Bronchial epithelial cell (primary cell): ENCODE measurements around the gene THRSP. TPM values are rescaled to one million over a fixed set of nuclear protein-coding genes. Genes with fewer than 3 reads are reported as not detected.
"Not testable (repeated sequence)": the region's sequence is repeated elsewhere in the genome, so short reads cannot be mapped to it uniquely, and the experiment has no call there.

Source experiments
- DNase-seq: peaks from one replicate; pipeline ENCODE4 v3.0.0-alpha.2; 2010; ENCODE audit warnings: low read depth
- FAIRE-seq: peaks from 2 replicates; lab custom pipeline; 2011; peaks lifted over from hg19 to GRCh38; lab: Jason Lieb, UNC
- H3K27me3 ChIP-seq: 2 replicates; pipeline ENCODE4 v1.5.1; 2011; ENCODE audit warnings: low read length; ENCODE audit not compliant: control insufficient read depth, insufficient read depth
- H3K36me3 ChIP-seq: 2 replicates; pipeline ENCODE4 v1.5.1; 2011; ENCODE audit warnings: low read length; ENCODE audit not compliant: control insufficient read depth, insufficient read depth
- H3K4me3 ChIP-seq: 2 replicates; pipeline ENCODE4 v1.5.1; 2011; ENCODE audit warnings: mild to moderate bottlenecking, low read depth, low read length, control low read depth
- CTCF ChIP-seq: IDR thresholded peaks from 2 replicates; pipeline ENCODE4 v1.5.1; 2011; ENCODE audit warnings: mild to moderate bottlenecking, moderate library complexity, low read length, control low read depth, inconsistent platforms; ENCODE audit not compliant: insufficient read depth, severe bottlenecking
- total RNA-seq: library from RNA; depleted of rRNA; stranded (reverse); fragments of >200 nt; gene quantifications from 2 replicates; pipeline ENCODE4 v1.2.1, GENCODE V29; 2014

The THRSP gene
- total RNA-seq, 1 donor from 2014 or later: not detected

- Histone ChIP-seq H3K27me3 (no peaks in the 10 kb centered on the region), H3K4me3 (no peak overlapping the region), H3K36me3 (peaks cover 3% of the 10 kb centered on the region)
- no peak for TF ChIP-seq CTCF
- FAIRE-seq (no peak), DNase-seq (no peak)
Measured at GRCh38 chr11:78076733-78077403, 13.2 kb downstream of the THRSP start.

GRCh38 chr11:78077592-78077991 is 13.9 kb downstream of the THRSP start:
- H3K4me3 ChIP-seq, H3K36me3 ChIP-seq, DNase-seq, H3K27me3 ChIP-seq, FAIRE-seq: not testable (repeated sequence)

DNA sequence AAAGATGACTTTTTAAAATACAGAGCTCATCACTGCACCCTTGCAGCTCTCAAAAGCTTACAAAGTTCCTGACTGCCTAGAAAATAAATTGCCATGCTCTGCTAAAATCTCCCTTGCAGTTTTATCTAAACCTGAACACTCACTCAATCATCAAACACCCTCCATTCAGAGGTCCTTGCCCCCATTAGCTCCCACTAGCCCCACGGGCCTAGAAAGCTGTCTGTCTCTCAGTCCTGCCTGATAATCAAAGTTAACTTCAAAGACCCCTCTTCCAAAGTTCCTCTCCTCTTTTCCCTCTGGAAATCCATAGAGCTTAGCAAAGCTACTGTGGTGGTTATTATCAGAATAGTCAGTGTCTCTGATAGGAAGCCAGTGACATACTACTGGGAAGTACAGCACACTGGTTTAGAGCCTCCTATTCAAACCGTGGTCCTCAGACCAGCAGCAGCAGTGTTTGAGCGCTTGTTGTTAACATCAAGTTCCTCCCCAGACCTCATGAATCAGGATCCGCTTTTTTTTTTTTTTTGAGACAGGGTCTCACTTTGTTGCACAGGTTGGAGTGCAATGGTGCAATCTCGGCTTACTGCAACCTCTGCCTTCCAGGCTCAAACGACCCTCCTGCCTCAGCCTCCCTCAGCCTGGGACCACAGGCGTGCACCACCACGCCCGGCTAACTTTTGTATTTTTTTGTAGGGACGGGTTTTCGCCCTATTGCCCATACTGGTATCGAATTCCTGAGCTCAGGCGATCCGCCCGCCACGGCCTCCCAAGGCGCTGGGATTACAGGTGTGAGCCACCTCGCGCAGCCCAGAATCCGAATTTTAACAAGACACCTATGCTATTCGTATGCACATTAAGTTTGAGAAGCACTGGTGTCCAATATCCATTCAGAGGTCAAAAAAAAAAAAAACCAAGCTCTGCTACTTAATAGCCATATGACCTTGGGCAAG is 14.8 kb downstream of the THRSP start:
- H3K36me3 ChIP-seq: peaks cover 3% of the 10 kb centered on the region
- H3K4me3 ChIP-seq: peak overlapping the region; percentile 78
- FAIRE-seq (no peak), DNase-seq (no peak)
- H3K27me3 ChIP-seq: no peaks in the 10 kb centered on the region
- TF ChIP-seq CTCF: no peak

DNA sequence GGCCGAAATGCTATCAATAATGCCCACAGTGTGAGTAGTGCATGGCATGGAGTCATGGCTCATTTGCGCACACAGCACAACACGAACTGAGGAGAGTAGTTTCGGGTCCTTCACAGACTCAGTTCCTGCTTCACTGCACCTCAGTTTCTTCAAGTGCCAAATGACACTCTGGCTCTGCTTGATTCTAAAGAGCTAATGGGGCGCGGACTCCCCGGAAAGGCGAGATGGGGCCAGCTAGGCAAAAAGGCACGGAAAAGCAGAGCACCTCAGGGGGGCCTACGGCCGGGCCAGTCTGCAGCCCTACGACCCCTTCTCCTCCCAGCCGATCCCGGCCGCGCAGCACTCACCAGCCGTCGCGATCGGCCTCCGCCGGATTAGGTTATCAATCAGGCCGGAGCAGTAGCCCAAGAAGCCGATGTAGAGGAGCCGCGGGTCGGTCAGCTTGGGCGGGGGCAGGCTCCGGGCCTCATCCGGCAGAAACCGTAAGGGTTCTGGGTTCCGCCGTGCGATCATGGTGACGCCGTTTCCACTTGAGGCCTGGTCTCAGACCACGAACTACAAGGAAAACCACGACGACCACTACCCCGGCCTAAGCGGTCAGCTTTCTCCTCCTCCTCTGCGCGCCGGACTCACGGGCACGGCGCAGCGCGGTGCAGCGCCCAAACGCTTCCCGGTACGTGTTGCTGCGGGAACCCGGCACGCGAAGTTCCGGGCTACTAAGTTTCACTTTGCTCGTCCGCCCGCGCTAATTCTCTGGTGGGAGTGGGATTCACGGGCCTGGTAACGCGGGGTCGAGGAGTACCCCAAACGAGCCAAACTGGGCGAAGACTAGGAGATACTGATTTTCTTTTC is 15.8 kb downstream of the THRSP start, which contains the start of gene NDUFC2:
NDUFC2 (minus strand) TSS at position 631 of the 852 bp plus-strand sequence; CDS start at position 513, 118 bp downstream.
- peak; percentile 51 for DNase-seq
- TF ChIP-seq CTCF: no peak
- Histone ChIP-seq H3K27me3 (no peaks in the 10 kb centered on the region), H3K4me3 (peak within 1 kb of the TSS; percentile 78), H3K36me3 (peaks cover 3% of the 10 kb centered on the region)
- FAIRE-seq: no peak

GRCh38 chr11:78080084-78080817 is 16.6 kb downstream of the THRSP start:
- Histone ChIP-seq H3K4me3 (peak overlapping the region; percentile 78), H3K36me3 (peaks cover 3% of the 10 kb centered on the region), H3K27me3 (no peaks in the 10 kb centered on the region)
- DNase-seq (peak; percentile 12), FAIRE-seq (no peak)
- no peak for TF ChIP-seq CTCF
